Measurements from ENCODE around the gene PLLP. TPM values are rescaled to one million over a fixed set of nuclear protein-coding genes. Genes with fewer than 3 reads are reported as not detected.

The PLLP gene
- polyA plus RNA-seq, 3 donors = 0.52 to 1.2 (median 0.97) TPM

DNA sequence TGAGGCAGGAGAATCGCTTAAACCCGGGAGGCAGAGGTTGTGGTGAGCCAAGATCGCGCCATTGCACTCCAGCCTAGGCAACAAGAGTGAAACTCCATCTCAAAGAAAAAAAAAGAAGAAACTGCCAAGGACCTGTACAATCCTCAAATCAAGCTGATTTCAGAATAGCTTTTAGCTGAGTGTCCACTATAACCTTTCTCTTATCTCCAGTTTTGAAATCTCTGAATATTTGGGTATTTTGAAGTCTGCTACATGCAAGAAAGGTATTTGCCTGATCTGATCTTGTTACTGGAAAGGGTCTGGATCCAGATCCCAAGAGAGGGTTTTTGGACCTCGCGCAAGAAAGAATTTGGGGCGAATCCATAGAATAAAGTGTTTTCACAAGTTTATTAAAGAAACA is 58.5 kb downstream of the PLLP start:
- TF ChIP-seq, protein P1, sequence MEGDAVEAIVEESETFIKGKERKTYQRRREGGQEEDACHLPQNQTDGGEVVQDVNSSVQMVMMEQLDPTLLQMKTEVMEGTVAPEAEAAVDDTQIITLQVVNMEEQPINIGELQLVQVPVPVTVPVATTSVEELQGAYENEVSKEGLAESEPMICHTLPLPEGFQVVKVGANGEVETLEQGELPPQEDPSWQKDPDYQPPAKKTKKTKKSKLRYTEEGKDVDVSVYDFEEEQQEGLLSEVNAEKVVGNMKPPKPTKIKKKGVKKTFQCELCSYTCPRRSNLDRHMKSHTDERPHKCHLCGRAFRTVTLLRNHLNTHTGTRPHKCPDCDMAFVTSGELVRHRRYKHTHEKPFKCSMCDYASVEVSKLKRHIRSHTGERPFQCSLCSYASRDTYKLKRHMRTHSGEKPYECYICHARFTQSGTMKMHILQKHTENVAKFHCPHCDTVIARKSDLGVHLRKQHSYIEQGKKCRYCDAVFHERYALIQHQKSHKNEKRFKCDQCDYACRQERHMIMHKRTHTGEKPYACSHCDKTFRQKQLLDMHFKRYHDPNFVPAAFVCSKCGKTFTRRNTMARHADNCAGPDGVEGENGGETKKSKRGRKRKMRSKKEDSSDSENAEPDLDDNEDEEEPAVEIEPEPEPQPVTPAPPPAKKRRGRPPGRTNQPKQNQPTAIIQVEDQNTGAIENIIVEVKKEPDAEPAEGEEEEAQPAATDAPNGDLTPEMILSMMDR (IDR thresholded peaks at IDR 0.05) = no peak

DNA sequence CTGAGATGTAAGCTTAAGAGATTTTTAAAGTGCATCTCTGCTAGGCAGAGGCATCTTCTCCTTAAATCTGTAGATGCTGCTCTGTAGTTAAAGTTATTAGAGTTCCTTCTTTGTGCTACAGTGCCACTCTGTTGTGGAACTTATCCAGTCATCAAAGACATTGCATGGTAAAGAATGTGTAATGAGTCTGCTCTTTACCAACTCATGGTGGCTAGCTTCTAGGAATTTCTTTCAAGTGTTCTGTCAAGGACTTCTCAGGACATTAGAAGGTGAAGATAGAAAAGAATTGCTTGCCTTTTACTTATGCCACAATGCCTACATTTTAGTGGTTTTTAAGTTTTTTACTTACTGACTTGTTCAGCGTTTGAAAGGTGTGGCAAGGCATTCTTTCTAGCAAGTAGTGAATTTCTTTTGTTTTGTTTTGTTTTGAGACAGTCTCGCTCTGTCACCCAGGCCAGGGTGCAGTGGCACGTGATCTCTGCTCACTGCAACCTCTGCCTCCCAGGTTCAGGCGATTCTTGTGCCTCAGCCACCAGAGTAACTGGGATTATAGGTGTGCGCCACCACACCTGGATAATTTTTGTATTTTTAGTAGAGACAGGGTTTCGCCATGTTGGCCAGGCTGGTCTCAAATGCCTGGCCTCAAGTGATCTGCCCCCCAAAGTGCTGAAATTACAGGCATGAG is 59.7 kb downstream of the PLLP start:
- Histone ChIP-seq H3K4me3 (replicated peaks in 1 of 3; ENCODE audit: low read depth in 2 of 3, low read length in 3 of 3) (no peak overlapping the region), H2AFZ (ENCODE audit: insufficient read depth, low read depth, low read length, poor library complexity, severe bottlenecking) (no peak overlapping the region), H3K36me3 (replicated peaks in 1 of 2; ENCODE audit: control insufficient read depth in 1 of 2, insufficient read depth in 2 of 2, low read length in 2 of 2) (peaks cover 84 to 100% of the 10 kb centered on the region in 2 donors), H3K27ac (ENCODE audit: low read depth in 1 of 2, low read length in 2 of 2) (no peak overlapping the region), H3K4me1 (ENCODE audit: control insufficient read depth in 1 of 2, insufficient read depth in 2 of 2, low read length in 2 of 2) (no peaks in the 10 kb centered on the region), H3K27me3 (ENCODE audit: control insufficient read depth in 2 of 2, insufficient read depth in 2 of 2, low read length in 2 of 2) (no peaks in the 10 kb centered on the region), H3K9me3 (replicated peaks in 1 of 2; ENCODE audit: control insufficient read depth in 1 of 2, insufficient read depth in 1 of 2, low read length in 2 of 2) (no peaks in the 10 kb centered on the region), H3K4me2 (replicated peaks; ENCODE audit: extremely low read depth, low read length, poor library complexity, severe bottlenecking) (no peak overlapping the region), H4K20me1 (ENCODE audit: insufficient read depth, low read length) (no peaks in the 10 kb centered on the region), H3K9ac (ENCODE audit: insufficient read depth, low read length, poor library complexity, severe bottlenecking) (no peak overlapping the region), H3K79me2 (ENCODE audit: insufficient read depth, low read length) (no peaks in the 10 kb centered on the region)
- WGBS (ENCODE audit: insufficient coverage) = 97% methylated on average over 6 of the region's 6 CpGs
- no peaks in the 10 kb centered on the region for H3K4me1 Mint-ChIP-seq
- H3K36me3 Mint-ChIP-seq = peaks cover 83 to 90% of the 10 kb centered on the region in 2 donors
- TF ChIP-seq, protein P1 (IDR thresholded peaks at IDR 0.05) = no peak
- no peak for DNase-seq
- no peak overlapping the region for H3K27ac Mint-ChIP-seq
- no peaks in the 10 kb centered on the region for H3K9me3 Mint-ChIP-seq
- no peaks in the 10 kb centered on the region for H3K27me3 Mint-ChIP-seq (ENCODE audit: low read depth in 3 of 3)
- H3K4me3 Mint-ChIP-seq = no peak overlapping the region
- intact Hi-C loops (cut with micrococcal nuclease) = no loop called here

More for the DNA sequence above, 58.5 kb downstream of the PLLP start:
- Histone ChIP-seq H3K4me1 (ENCODE audit: control insufficient read depth in 1 of 2, insufficient read depth in 2 of 2, low read length in 2 of 2) (no peaks in the 10 kb centered on the region), H4K20me1 (ENCODE audit: insufficient read depth, low read length) (no peaks in the 10 kb centered on the region), H3K27ac (ENCODE audit: low read depth in 1 of 2, low read length in 2 of 2) (no peak overlapping the region), H3K4me3 (replicated peaks in 1 of 3; ENCODE audit: low read depth in 2 of 3, low read length in 3 of 3) (no peak overlapping the region), H3K27me3 (ENCODE audit: control insufficient read depth in 2 of 2, insufficient read depth in 2 of 2, low read length in 2 of 2) (no peaks in the 10 kb centered on the region), H3K36me3 (replicated peaks in 1 of 2; ENCODE audit: control insufficient read depth in 1 of 2, insufficient read depth in 2 of 2, low read length in 2 of 2) (peaks cover 87 to 100% of the 10 kb centered on the region in 2 donors), H2AFZ (ENCODE audit: insufficient read depth, low read depth, low read length, poor library complexity, severe bottlenecking) (no peak overlapping the region), H3K9ac (ENCODE audit: insufficient read depth, low read length, poor library complexity, severe bottlenecking) (no peak overlapping the region), H3K79me2 (ENCODE audit: insufficient read depth, low read length) (no peaks in the 10 kb centered on the region), H3K4me2 (replicated peaks; ENCODE audit: extremely low read depth, low read length, poor library complexity, severe bottlenecking) (no peak overlapping the region), H3K9me3 (replicated peaks in 1 of 2; ENCODE audit: control insufficient read depth in 1 of 2, insufficient read depth in 1 of 2, low read length in 2 of 2) (no peaks in the 10 kb centered on the region)
- Mint-ChIP-seq H3K9me3 (no peaks in the 10 kb centered on the region), H3K27me3 (ENCODE audit: low read depth in 3 of 3) (no peaks in the 10 kb centered on the region), H3K36me3 (peaks cover 81 to 90% of the 10 kb centered on the region in 2 donors), H3K4me1 (no peaks in the 10 kb centered on the region), H3K27ac (no peak overlapping the region), H3K4me3 (no peak overlapping the region)
- DNase-seq = no peak
- WGBS (ENCODE audit: insufficient coverage) = no CpG with 5 or more reads among the region's 7 CpGs
- intact Hi-C loops (cut with micrococcal nuclease) = no loop called here

Measured in CD14-positive monocyte (primary cell).